NCI-H774 (cell line): ENCODE data around the gene ENTPD5.
"Not testable (repeated sequence)": the region's sequence is repeated elsewhere in the genome, so short reads cannot be mapped to it uniquely, and the experiment has no call there.

Source experiments
- DNase-seq: peaks from one replicate; lab custom pipeline; 2025; lab: John Stamatoyannopoulos, UW

Gene ENTPD5

GRCh38 chr14:73944432-73945158 is 74.5 kb downstream of the ENTPD5 start:
- DNase-seq, result no peak

- no peak for DNase-seq
These were observed 76.0 kb downstream of the ENTPD5 start for GRCh38 chr14:73943083-73943482.

- DNase-seq, result no peak
These were observed 76.9 kb downstream of the ENTPD5 start for GRCh38 chr14:73942180-73942579.

GRCh38 chr14:73937012-73937411 is 82.1 kb downstream of the ENTPD5 start:
- no peak for DNase-seq

GRCh38 chr14:73936548-73936947 is 82.5 kb downstream of the ENTPD5 start:
- DNase-seq, result no peak

- no peak for DNase-seq
These were observed 83.4 kb downstream of the ENTPD5 start for GRCh38 chr14:73935666-73936065.

GRCh38 chr14:73924337-73924736 is 94.8 kb downstream of the ENTPD5 start:
- DNase-seq, result no peak

- DNase-seq, result not testable (repeated sequence)
These were observed 99.6 kb downstream of the ENTPD5 start for GRCh38 chr14:73919457-73919856.

GRCh38 chr14:73916324-73916723 is 102.8 kb downstream of the ENTPD5 start:
- DNase-seq, result no peak

GRCh38 chr14:73913256-73913655 is 105.8 kb downstream of the ENTPD5 start:
- no peak for DNase-seq

- no peak for DNase-seq
These were observed 109.4 kb downstream of the ENTPD5 start for GRCh38 chr14:73909681-73910080.
